Keratinocyte (primary cell): ENCODE results near the gene TADA3. TPM values are rescaled to one million over a fixed set of nuclear protein-coding genes. Genes with fewer than 3 reads are reported as not detected.

Experiments
- DNase-seq: peaks from one replicate; pipeline ENCODE4 v3.0.0-alpha.2; 2011; ENCODE audit warnings: low read depth, missing footprints, low spot score
- FAIRE-seq: peaks from 2 replicates; lab custom pipeline; 2011; peaks lifted over from hg19 to GRCh38; lab: Jason Lieb, UNC
- H2AFZ ChIP-seq: 2 replicates; pipeline ENCODE4 v1.6.0; 2012; ENCODE audit warnings: low read length, control low read depth, inconsistent platforms; ENCODE audit not compliant: control insufficient read depth
- H3K27ac ChIP-seq: 2 replicates; pipeline ENCODE4 v1.5.1; 2011; ENCODE audit warnings: low read length; ENCODE audit not compliant: control insufficient read depth, insufficient read depth
- H3K27me3 ChIP-seq: 3 replicates; pipeline ENCODE4 v1.6.0; 2011; ENCODE audit warnings: low read length; ENCODE audit not compliant: control insufficient read depth, insufficient read depth; ENCODE audit errors: extremely low read depth
- H3K36me3 ChIP-seq, 2 experiments: 2 replicates in 1 of 2; 3 replicates in 1 of 2; pipeline ENCODE4 v1.5.1; 2011; ENCODE audit warnings: low read length in 2 of 2, mild to moderate bottlenecking in 1 of 2; ENCODE audit not compliant: control insufficient read depth in 2 of 2, insufficient read depth in 2 of 2; ENCODE audit errors: extremely low read depth in 1 of 2
- H3K4me1 ChIP-seq: 3 replicates; pipeline ENCODE4 v1.5.1; 2011; ENCODE audit warnings: low read length; ENCODE audit not compliant: control insufficient read depth, insufficient read depth; ENCODE audit errors: extremely low read depth
- H3K4me2 ChIP-seq: 3 replicates; pipeline ENCODE4 v1.6.0; 2011; ENCODE audit warnings: low read depth, low read length; ENCODE audit not compliant: control insufficient read depth, insufficient read depth; ENCODE audit errors: extremely low read depth
- H3K4me3 ChIP-seq, 3 experiments: fragments of 200-600 bp in 1 of 3; sonication (generic) in 1 of 3; 2 replicates in 2 of 3; 3 replicates in 1 of 3; pipeline ENCODE4 v1.5.1; 2011 to 2016; ENCODE audit warnings: low read length in 3 of 3, mild to moderate bottlenecking in 3 of 3, control low read depth in 2 of 3, inconsistent platforms in 1 of 3, low read depth in 1 of 3, mixed read lengths in 1 of 3, mixed run types in 1 of 3, moderate library complexity in 1 of 3; ENCODE audit not compliant: control insufficient read depth in 2 of 3, insufficient read depth in 2 of 3; ENCODE audit errors: extremely low read depth in 1 of 3
- H3K79me2 ChIP-seq: 2 replicates; pipeline ENCODE4 v1.6.0; 2012; ENCODE audit warnings: low read length; ENCODE audit not compliant: control insufficient read depth, insufficient read depth
- H3K9ac ChIP-seq: 3 replicates; pipeline ENCODE4 v1.6.0; 2011; ENCODE audit warnings: low read length; ENCODE audit not compliant: control insufficient read depth, insufficient read depth; ENCODE audit errors: extremely low read depth
- H3K9me1 ChIP-seq: 3 replicates; pipeline ENCODE4 v1.6.0; 2011; ENCODE audit warnings: low read length; ENCODE audit not compliant: control insufficient read depth, insufficient read depth; ENCODE audit errors: extremely low read depth
- H3K9me3 ChIP-seq: 2 replicates; pipeline ENCODE4 v1.5.1; 2012; ENCODE audit warnings: low read depth, low read length; ENCODE audit not compliant: control insufficient read depth
- H4K20me1 ChIP-seq: 3 replicates; pipeline ENCODE4 v1.6.0; 2011; ENCODE audit warnings: low read length; ENCODE audit not compliant: control insufficient read depth, insufficient read depth; ENCODE audit errors: extremely low read depth
- CTCF ChIP-seq, 3 experiments: IDR thresholded peaks in 1 of 3; conservative IDR thresholded peaks in 1 of 3; optimal IDR thresholded peaks in 1 of 3; 2 replicates in 2 of 3; 3 replicates in 1 of 3; pipeline versions ENCODE3 to v1.5.1; 2011; ENCODE audit warnings: low read length in 3 of 3, mild to moderate bottlenecking in 3 of 3, moderate library complexity in 2 of 3, control low read depth in 1 of 3, inconsistent platforms in 1 of 3; ENCODE audit not compliant: insufficient read depth in 2 of 3; ENCODE audit errors: extremely low read depth in 1 of 3
- EZH2 ChIP-seq: IDR thresholded peaks from one replicate; pipeline ENCODE4 v1.6.1; 2012; ENCODE audit warnings: inconsistent platforms, mild to moderate bottlenecking, low read length, moderate library complexity
- dilution Hi-C: fragments of 300-500 bp; cut with MboI; formaldehyde crosslinking; loops from one replicate; pipeline ENCODE4 v1.7.0; 2020; ENCODE audit warnings: low sequenced_read_pairs; ENCODE audit not compliant: extremely low pct_ligation_motif_present
- polyA plus RNA-seq, 5 experiments: library from polyadenylated mRNA; depleted of rRNA in 3 of 5; stranded (reverse) in 3 of 5; stranded (forward) in 1 of 5; unstranded in 1 of 5; fragments of >200 nt; gene quantifications; 1 replicate in 1 of 5; 2 replicates in 3 of 5; 3 replicates in 1 of 5; pipeline versions ENCODE4 v1.2.1 to v1.2.3, GENCODE V29; 2011 to 2012; ENCODE audit warnings: missing spikeins in 2 of 5, low read depth in 1 of 5, low replicate concordance in 1 of 5

TADA3 gene
- polyA plus RNA-seq, 1 donor (not counting 4 experiments of a cell fraction or from before 2014, with no cell fraction given) = 29.6 TPM

GRCh38 chr3:9746330-9746729, 45.9 kb downstream of the TADA3 start:
- Histone ChIP-seq H4K20me1 (no peaks in the 10 kb centered on the region), H3K36me3 (peaks cover 42 to 47% of the 10 kb centered on the region in 2 experiments), H3K9ac (no peak overlapping the region), H3K4me3 (no peak overlapping the region), H3K9me3 (no peaks in the 10 kb centered on the region), H3K27ac (no peak overlapping the region), H3K9me1 (no peaks in the 10 kb centered on the region), H2AFZ (no peak overlapping the region), H3K4me2 (no peak overlapping the region), H3K4me1 (peaks cover 14% of the 10 kb centered on the region), H3K79me2 (peaks cover 4% of the 10 kb centered on the region), H3K27me3 (no peaks in the 10 kb centered on the region)
- TF ChIP-seq CTCF (optimal IDR thresholded peaks at IDR 0.05 in 1 of 3, IDR thresholded peaks at IDR 0.05 in 1 of 3, conservative IDR thresholded peaks at IDR 0.05 in 1 of 3; ENCODE audit: extremely low read depth in 1 of 3, insufficient read depth in 2 of 3, low read length in 3 of 3) = no peak
- TF ChIP-seq EZH2 = no peak
- dilution Hi-C loops = no loop called here
- DNase-seq (no peak), FAIRE-seq (no peak)

GRCh38 chr3:9745521-9745920, 46.8 kb downstream of the TADA3 start:
- no peak overlapping the region for H3K27ac ChIP-seq

More at GRCh38 chr3:9745521-9745920, 46.8 kb downstream of the TADA3 start:
- no peak overlapping the region for H3K4me2 ChIP-seq
- H3K4me3 ChIP-seq = no peak overlapping the region
- no peak for DNase-seq
- H3K9me1 ChIP-seq = no peaks in the 10 kb centered on the region
- dilution Hi-C loops = no loop called here
- H3K79me2 ChIP-seq = no peaks in the 10 kb centered on the region
- peaks cover 47 to 53% of the 10 kb centered on the region in 2 experiments for H3K36me3 ChIP-seq
- TF ChIP-seq CTCF (optimal IDR thresholded peaks at IDR 0.05 in 1 of 3, IDR thresholded peaks at IDR 0.05 in 1 of 3, conservative IDR thresholded peaks at IDR 0.05 in 1 of 3; ENCODE audit: extremely low read depth in 1 of 3, insufficient read depth in 2 of 3, low read length in 3 of 3) = no peak
- no peak for TF ChIP-seq EZH2
- no peaks in the 10 kb centered on the region for H3K9me3 ChIP-seq
- no peak overlapping the region for H2AFZ ChIP-seq
- no peaks in the 10 kb centered on the region for H3K27me3 ChIP-seq
- peaks cover 9% of the 10 kb centered on the region for H3K4me1 ChIP-seq
- FAIRE-seq = no peak
- no peak overlapping the region for H3K9ac ChIP-seq
- H4K20me1 ChIP-seq = no peaks in the 10 kb centered on the region
